NOMO-1 (cell line): ENCODE measurements around the gene PRLR.
"Not testable (repeated sequence)": the region's sequence is repeated elsewhere in the genome, so short reads cannot be mapped to it uniquely, and the experiment has no call there.

ENCODE experiments used
- DNase-seq, 2 experiments: peaks; one replicate each; lab custom pipeline; 2025; ENCODE audit not compliant: unreplicated experiment in 2 of 2; lab: John Stamatoyannopoulos, UW

Gene PRLR

GRCh38 chr5:35230038-35230611 lies at the start of gene PRLR:
Gene PRLR (minus strand): TSS chr5:35230487. CDS start chr5:35089620, 140,867 bp downstream.
- peak; percentile 76 to 97 for DNase-seq

DNA sequence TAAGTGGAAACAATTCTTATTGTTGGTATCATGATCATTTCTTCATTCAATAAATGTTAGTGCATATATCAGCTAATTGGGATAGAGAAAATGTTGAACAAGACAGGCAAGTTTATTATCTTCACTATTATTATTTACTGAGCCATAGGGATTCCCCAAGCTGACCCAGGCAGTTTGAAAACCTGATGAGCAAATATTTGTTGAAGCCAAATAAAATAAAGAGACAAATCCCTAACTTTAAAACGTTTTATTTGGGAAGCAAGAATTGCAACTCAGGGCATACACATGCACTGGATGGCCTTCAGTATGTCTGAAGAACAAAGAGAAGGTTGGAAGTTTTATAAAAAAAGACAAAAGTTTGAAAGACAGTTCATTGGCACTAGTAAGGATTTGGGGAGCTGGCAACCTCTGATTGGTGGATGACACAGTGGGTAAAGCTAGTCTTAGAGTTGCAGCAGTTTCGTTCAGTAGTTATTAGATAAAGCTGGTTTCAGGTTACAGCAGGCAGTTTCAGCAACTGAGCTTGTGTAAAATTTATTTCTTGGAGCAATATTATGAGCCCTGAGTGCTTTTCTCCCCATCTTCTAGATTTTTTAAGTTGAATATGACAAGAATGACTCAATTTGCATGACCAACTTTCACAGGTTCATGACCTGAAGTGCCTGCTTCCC lies 44.7 kb upstream of the PRLR start:
- DNase-seq = no peak

- peak; percentile 33 to 48 for DNase-seq
Measured at GRCh38 chr5:35269006-35269405, 38.7 kb upstream of the PRLR start.

GRCh38 chr5:35266276-35266675 lies 36.0 kb upstream of the PRLR start:
- no peak for DNase-seq

GRCh38 chr5:35264509-35264908 lies 34.2 kb upstream of the PRLR start:
- DNase-seq = no peak

DNA sequence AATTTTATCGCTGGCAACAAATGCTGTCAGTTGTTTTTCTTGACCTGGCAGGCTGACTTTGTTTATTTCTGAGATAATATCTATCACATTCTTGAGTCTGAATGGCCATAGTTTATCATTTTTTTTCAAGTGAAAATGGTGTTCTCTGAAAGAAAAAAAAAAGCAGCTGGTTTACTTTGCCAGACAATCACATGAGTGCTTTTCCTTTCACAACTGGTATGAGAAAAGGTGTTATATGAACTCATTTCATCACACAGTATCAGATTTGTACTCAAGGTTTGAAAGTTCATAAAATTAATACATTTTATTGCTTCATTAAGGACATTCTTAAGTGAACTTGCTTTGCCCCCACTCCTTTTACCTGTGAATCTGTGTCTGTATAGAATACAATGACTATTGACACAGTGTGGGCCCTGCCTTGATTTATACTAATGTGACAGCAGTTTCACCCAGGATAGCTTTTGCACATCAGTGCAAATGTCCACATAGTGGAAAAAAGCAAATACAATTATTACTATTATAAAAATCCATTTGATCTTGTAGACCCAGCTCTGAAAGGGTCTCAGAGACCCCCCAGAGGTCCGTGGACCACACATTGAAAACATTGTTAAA lies 33.1 kb upstream of the PRLR start:
- no peak for DNase-seq

DNA sequence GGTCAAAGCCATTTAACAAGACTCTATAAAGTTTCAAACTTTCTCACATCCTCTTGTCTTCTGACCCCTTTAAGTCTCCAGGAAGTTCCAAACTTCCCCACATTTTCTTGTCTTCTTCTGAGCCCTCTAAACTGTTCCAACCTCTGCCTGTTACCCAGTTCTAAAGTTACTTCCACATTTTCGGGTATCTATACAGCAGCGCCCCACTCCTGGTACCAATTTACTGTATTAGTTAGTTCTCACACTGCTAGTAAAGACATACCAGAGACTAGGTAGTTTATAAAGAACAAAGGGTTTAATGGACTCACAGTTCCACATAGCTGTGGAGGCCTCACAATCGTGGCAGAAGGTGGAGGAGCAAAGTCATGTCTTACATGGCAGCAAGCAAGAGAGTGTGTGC lies 23.3 kb upstream of the PRLR start:
- DNase-seq = no peak

DNA sequence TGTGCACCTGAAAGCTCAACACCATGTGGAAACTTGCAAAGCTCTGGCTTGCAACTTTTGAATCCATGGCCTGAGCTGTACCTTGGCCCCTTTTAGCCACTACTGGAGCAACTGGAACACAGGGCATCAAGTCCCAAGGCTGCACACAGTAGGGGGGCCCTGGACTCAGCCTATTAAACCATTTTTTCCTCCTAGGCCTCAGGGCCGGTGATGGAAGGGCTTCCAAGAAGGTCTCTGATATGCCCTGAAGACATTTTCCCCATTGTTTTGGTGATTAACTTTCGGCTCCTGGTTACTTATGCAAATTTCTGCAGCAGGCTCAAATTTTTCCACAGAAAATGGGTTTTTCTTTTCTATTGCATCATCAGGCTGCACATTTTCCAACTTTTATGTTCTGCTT lies 22.7 kb upstream of the PRLR start:
- no peak for DNase-seq

DNA sequence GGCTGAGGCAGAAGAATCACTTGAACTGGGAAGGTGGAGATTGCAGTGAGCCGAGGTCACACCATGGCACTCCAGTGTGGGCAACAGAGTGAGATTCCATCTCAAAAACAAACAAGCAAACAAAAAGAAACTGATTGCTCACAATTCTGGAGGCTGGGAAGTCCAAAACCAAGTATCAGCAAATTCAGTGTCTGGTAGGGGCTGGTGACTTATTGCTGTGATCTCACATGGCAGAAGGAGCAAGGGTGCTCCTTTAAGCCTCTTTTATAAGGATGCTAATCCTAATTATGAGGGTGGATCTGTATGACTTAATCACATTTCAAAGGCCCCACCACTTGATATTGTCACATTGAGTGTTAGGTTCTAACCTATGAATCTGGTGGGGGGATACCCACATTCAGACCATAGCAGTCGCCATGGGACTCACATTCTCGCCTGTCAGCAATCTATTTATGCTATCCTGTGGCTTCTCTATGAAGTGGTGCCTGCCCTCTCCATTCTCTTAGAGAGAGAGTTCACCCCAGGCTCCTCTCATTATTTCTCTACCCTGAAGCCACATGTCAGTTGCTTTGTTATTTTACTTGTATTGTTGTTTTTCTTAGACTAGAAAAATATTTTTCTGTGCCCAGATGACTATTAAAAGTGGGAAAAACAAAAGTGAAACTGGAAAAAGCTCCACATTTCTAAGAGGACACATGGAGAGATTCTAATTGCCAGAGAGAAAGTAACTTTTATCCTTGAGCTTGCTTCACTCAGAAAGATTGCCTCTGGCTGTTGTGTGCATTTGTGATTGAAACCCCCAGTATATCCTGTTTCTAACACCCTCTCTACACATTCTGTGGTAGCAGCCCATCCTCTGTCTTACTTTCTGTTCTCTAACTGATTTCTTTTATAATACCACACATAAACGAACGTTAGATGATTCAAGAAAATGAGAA lies 18.8 kb upstream of the PRLR start:
- DNase-seq = no peak

- DNase-seq = no peak
Measured at GRCh38 chr5:35247648-35248034, 17.4 kb upstream of the PRLR start.

DNA sequence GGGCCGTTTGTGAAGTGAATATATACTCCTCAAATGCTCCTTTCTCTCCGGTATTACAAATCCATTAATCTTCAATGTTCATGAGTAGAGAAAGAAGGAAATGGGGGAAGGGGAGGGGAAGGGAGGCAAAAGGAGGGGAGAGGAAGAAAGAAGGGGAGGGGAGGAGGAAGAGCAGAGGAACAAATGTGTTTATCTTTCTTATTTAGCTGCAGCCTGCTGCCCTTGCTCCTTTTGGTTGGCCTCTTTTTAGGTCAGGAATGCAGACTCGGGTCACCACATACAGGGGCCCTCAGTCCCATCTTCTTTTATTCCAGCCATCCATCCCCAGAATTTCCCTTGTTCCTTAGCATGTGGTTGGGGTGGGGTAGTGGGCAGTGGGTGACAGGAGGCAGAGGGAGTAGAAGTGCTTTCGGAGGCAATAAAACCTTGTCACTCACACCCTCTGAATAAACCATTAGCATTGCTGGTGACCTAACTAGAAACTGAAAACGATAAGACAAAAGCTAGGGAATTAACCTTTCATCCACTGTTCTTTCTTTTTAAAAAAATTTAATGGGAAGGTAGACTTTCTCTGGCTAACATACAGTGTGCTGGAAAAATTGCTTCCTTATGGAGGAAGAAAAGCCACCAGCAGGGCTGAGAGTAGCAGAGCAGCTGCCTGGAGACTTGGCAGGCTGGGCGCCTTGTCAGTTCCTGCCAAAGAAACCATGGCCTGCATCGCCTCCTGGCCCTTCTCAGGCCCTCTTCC lies 16.8 kb upstream of the PRLR start:
- DNase-seq = no peak

DNA sequence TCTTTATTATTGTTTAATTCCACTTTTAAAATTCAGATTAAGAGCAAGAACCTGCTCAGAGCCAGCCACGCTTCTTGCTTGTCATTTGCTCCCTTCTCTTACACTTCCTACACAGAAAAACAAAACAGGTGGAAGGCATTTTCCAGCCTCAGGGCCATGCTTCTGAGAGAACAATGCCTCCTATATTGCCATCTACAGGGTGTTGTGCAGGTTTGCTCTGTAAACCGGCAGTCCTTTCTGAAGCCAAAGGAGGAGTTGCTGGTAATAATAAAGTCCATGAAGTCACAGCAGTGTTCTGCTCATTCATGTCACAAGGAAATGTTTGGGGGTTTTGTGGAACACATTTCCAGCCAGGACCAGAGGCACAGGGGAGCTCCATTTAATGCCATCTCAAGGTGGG lies 16.1 kb upstream of the PRLR start:
- DNase-seq = no peak

DNA sequence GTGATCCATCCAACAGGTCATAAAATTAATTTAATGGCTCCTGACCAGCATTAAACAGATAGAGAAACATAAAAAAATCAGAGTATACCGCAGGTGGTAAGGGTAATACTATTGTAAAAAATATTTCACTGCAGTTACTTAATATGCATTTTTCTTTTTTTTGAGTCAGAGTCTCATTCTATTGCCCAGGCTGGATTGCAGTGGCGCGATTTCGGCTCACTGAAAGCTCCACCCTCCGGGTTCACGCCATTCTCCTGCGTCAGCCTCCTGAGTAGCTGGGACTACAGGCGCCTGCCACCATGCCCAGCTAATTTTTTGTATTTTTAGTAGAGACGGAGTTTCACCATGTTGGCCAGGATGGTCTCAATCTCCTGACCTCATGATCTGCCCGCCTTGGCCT lies 15.1 kb upstream of the PRLR start:
- not testable (repeated sequence) for DNase-seq

DNA sequence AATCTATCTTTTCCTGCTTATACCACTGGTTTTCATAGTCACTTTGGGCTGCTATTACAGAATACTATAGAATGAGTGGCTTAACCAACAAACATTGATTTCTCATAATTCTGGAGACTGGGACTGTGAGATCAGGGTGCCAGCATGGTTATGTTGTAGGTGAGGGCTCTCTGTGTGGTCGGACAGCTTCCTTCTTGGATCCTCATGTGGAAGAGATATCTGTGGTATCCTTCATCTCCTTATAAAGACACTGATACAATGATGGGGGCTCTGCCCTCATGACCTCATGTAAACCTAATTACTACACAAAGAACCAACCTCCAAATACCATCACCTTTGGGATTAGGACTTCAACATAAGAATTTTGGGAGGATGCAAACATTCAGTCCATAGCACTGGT lies 13.9 kb upstream of the PRLR start:
- no peak for DNase-seq

- no peak for DNase-seq
Measured at GRCh38 chr5:35242702-35243258, 12.5 kb upstream of the PRLR start.

- no peak for DNase-seq
Measured at GRCh38 chr5:35240892-35241291, 10.6 kb upstream of the PRLR start.

GRCh38 chr5:35239911-35240610 lies 9.8 kb upstream of the PRLR start:
- no peak for DNase-seq

GRCh38 chr5:35239476-35239875 lies 9.2 kb upstream of the PRLR start:
- DNase-seq = no peak

GRCh38 chr5:35237580-35238376 lies 7.5 kb upstream of the PRLR start:
- DNase-seq = no peak
